ENCODE results near the gene WSB2. TPM values are rescaled to one million over a fixed set of nuclear protein-coding genes. Genes with fewer than 3 reads are reported as not detected.

The WSB2 gene
- total RNA-seq (100 to 1,000 TPM; 103 to 237 TPM), polyA plus RNA-seq (ENCODE audit: insufficient read length in 2 of 2) (100 to 1,000 TPM; 226 to 250 TPM)
- long read RNA-seq, donor 1, transcript WSB2-201 (9 exons, 2,646 nt): major isoform, 87 of 100 reads
- long read RNA-seq, donor 1, partial matches to known transcripts: 6 of 100 reads
- long read RNA-seq, donor 1, other reads (novel, unspliced or antisense): 0 of 100 reads
- long read RNA-seq, donor 2, transcript WSB2-201 (9 exons, 2,646 nt): major isoform, 26 of 28 reads
- long read RNA-seq, donor 2, partial matches to known transcripts: 0 of 28 reads
- long read RNA-seq, donor 2, other reads (novel, unspliced or antisense): 0 of 28 reads
- long read RNA-seq, donor 3, transcript WSB2-201 (9 exons, 2,646 nt): major isoform, 27 of 42 reads
- long read RNA-seq, donor 3, partial matches to known transcripts: 11 of 42 reads
- long read RNA-seq, donor 3, other reads (novel, unspliced or antisense): 0 of 42 reads
- long read RNA-seq, donor 4, transcript WSB2-201 (9 exons, 2,646 nt): major isoform, 11 of 11 reads
- long read RNA-seq, donor 4, partial matches to known transcripts: 0 of 11 reads
- long read RNA-seq, donor 4, other reads (novel, unspliced or antisense): 0 of 11 reads

GRCh38 chr12:118061011-118061872, at the start of gene WSB2:
Gene WSB2, minus strand, starts transcription at chr12:118061179. Its CDS starts 131 bp downstream, at chr12:118061048.
- Histone ChIP-seq H3K27ac (ENCODE audit: low read depth, low read length) (peak within 1 kb of the TSS; percentile 96), H3K4me1 (ENCODE audit: control insufficient read depth, insufficient read depth, low read length) (peaks cover 16% of the 10 kb centered on the region)
- WGBS (ENCODE audit: insufficient coverage): 0% methylated on average over 73 of the region's 76 CpGs

GRCh38 chr12:118109088-118109487, 48.1 kb upstream of the WSB2 start:
- Histone ChIP-seq H3K27ac (ENCODE audit: low read depth, low read length) (no peak overlapping the region), H3K27me3 (ENCODE audit: control insufficient read depth, insufficient read depth, low read length) (no peaks in the 10 kb centered on the region), H3K4me1 (ENCODE audit: control insufficient read depth, insufficient read depth, low read length) (peaks cover 7% of the 10 kb centered on the region), H3K36me3 (ENCODE audit: control insufficient read depth, insufficient read depth, low read length) (no peaks in the 10 kb centered on the region), H3K4me3 (ENCODE audit: low read depth, low read length) (no peak overlapping the region), H3K9me3 (ENCODE audit: control insufficient read depth, insufficient read depth, low read length) (no peaks in the 10 kb centered on the region)
- WGBS (ENCODE audit: insufficient coverage): no CpG with 5 or more reads among the region's 1 CpG
- DNase-seq (ENCODE audit: low read depth in 4 of 6, low spot score in 6 of 6): no peak

More at GRCh38 chr12:118061011-118061872, at the start of gene WSB2:
- Histone ChIP-seq H3K36me3 (ENCODE audit: control insufficient read depth, insufficient read depth, low read length) (no peaks in the 10 kb centered on the region), H3K9me3 (ENCODE audit: control insufficient read depth, insufficient read depth, low read length) (no peaks in the 10 kb centered on the region), H3K27me3 (ENCODE audit: control insufficient read depth, insufficient read depth, low read length) (no peaks in the 10 kb centered on the region), H3K4me3 (ENCODE audit: low read depth, low read length) (peak within 1 kb of the TSS; percentile 88)
- DNase-seq (ENCODE audit: low read depth in 4 of 6, low spot score in 6 of 6): peak; percentile 35 to 96 (median 70)

- WGBS (ENCODE audit: insufficient coverage): 100% methylated on average over 6 of the region's 8 CpGs
- H3K36me3 ChIP-seq (ENCODE audit: control insufficient read depth, insufficient read depth, low read length): no peaks in the 10 kb centered on the region
- DNase-seq (ENCODE audit: low read depth in 4 of 6, low spot score in 6 of 6): no peak
- H3K27ac ChIP-seq (ENCODE audit: low read depth, low read length): no peak overlapping the region
- H3K4me3 ChIP-seq (ENCODE audit: low read depth, low read length): no peak overlapping the region
- no peaks in the 10 kb centered on the region for H3K27me3 ChIP-seq (ENCODE audit: control insufficient read depth, insufficient read depth, low read length)
- peaks cover 14% of the 10 kb centered on the region for H3K4me1 ChIP-seq (ENCODE audit: control insufficient read depth, insufficient read depth, low read length)
- no peaks in the 10 kb centered on the region for H3K9me3 ChIP-seq (ENCODE audit: control insufficient read depth, insufficient read depth, low read length)
These were observed 46.7 kb upstream of the WSB2 start for GRCh38 chr12:118107694-118108093.

- 84% methylated on average over 3 of the region's 4 CpGs for WGBS (ENCODE audit: insufficient coverage)
- no peak overlapping the region for H3K4me3 ChIP-seq (ENCODE audit: low read depth, low read length)
- H3K27me3 ChIP-seq (ENCODE audit: control insufficient read depth, insufficient read depth, low read length): peaks cover 5% of the 10 kb centered on the region
- peaks cover 21% of the 10 kb centered on the region for H3K4me1 ChIP-seq (ENCODE audit: control insufficient read depth, insufficient read depth, low read length)
- H3K36me3 ChIP-seq (ENCODE audit: control insufficient read depth, insufficient read depth, low read length): no peaks in the 10 kb centered on the region
- DNase-seq (ENCODE audit: low read depth in 4 of 6, low spot score in 6 of 6): no peak
- H3K9me3 ChIP-seq (ENCODE audit: control insufficient read depth, insufficient read depth, low read length): no peaks in the 10 kb centered on the region
- H3K27ac ChIP-seq (ENCODE audit: low read depth, low read length): no peak overlapping the region
These were observed 46.0 kb upstream of the WSB2 start for GRCh38 chr12:118107011-118107410.

- peak within 1 kb of the TSS; percentile 57 for H3K27ac ChIP-seq (ENCODE audit: low read depth, low read length)
- under 1% methylated on average over 75 of the region's 75 CpGs for WGBS (ENCODE audit: insufficient coverage)
These were observed 42.8 kb upstream of the WSB2 start, which contains the start of gene VSIG10 for GRCh38 chr12:118103601-118104382. Gene VSIG10, minus strand, starts transcription at chr12:118104011. Its CDS starts 340 bp downstream, at chr12:118103671.

GRCh38 chr12:118103201-118103600, 42.2 kb upstream of the WSB2 start:
- H3K4me3 ChIP-seq (ENCODE audit: low read depth, low read length): peak overlapping the region; percentile 55
- no peaks in the 10 kb centered on the region for H3K36me3 ChIP-seq (ENCODE audit: control insufficient read depth, insufficient read depth, low read length)
- WGBS (ENCODE audit: insufficient coverage): 0% methylated on average over 30 of the region's 32 CpGs
- H3K27me3 ChIP-seq (ENCODE audit: control insufficient read depth, insufficient read depth, low read length): peaks cover 7% of the 10 kb centered on the region
- peak in 3 of 6 donors; percentile 18 to 49 (median 29) for DNase-seq (ENCODE audit: low read depth in 4 of 6, low spot score in 6 of 6)
- H3K9me3 ChIP-seq (ENCODE audit: control insufficient read depth, insufficient read depth, low read length): no peaks in the 10 kb centered on the region
- peaks cover 21% of the 10 kb centered on the region for H3K4me1 ChIP-seq (ENCODE audit: control insufficient read depth, insufficient read depth, low read length)
- peak overlapping the region; percentile 57 for H3K27ac ChIP-seq (ENCODE audit: low read depth, low read length)

More at GRCh38 chr12:118103601-118104382, 42.8 kb upstream of the WSB2 start, which contains the start of gene VSIG10:
- Histone ChIP-seq H3K36me3 (ENCODE audit: control insufficient read depth, insufficient read depth, low read length) (no peaks in the 10 kb centered on the region), H3K4me3 (ENCODE audit: low read depth, low read length) (peak within 1 kb of the TSS; percentile 55), H3K27me3 (ENCODE audit: control insufficient read depth, insufficient read depth, low read length) (peaks cover 7% of the 10 kb centered on the region), H3K4me1 (ENCODE audit: control insufficient read depth, insufficient read depth, low read length) (peaks cover 21% of the 10 kb centered on the region), H3K9me3 (ENCODE audit: control insufficient read depth, insufficient read depth, low read length) (no peaks in the 10 kb centered on the region)
- DNase-seq (ENCODE audit: low read depth in 4 of 6, low spot score in 6 of 6): peak in 4 of 6 donors; percentile 43 to 76 (median 56)

- Histone ChIP-seq H3K27me3 (ENCODE audit: control insufficient read depth, insufficient read depth, low read length) (peaks cover 7% of the 10 kb centered on the region), H3K4me1 (ENCODE audit: control insufficient read depth, insufficient read depth, low read length) (peaks cover 21% of the 10 kb centered on the region), H3K9me3 (ENCODE audit: control insufficient read depth, insufficient read depth, low read length) (no peaks in the 10 kb centered on the region), H3K36me3 (ENCODE audit: control insufficient read depth, insufficient read depth, low read length) (no peaks in the 10 kb centered on the region), H3K4me3 (ENCODE audit: low read depth, low read length) (peak overlapping the region; percentile 55), H3K27ac (ENCODE audit: low read depth, low read length) (no peak overlapping the region)
- 46% methylated on average over 2 of the region's 5 CpGs for WGBS (ENCODE audit: insufficient coverage)
- peak in 1 of 6 donors; percentile 3 for DNase-seq (ENCODE audit: low read depth in 4 of 6, low spot score in 6 of 6)
These were observed 41.6 kb upstream of the WSB2 start for GRCh38 chr12:118102609-118103008.

- Histone ChIP-seq H3K27ac (ENCODE audit: low read depth, low read length) (no peak overlapping the region), H3K36me3 (ENCODE audit: control insufficient read depth, insufficient read depth, low read length) (no peaks in the 10 kb centered on the region), H3K27me3 (ENCODE audit: control insufficient read depth, insufficient read depth, low read length) (peaks cover 7% of the 10 kb centered on the region), H3K9me3 (ENCODE audit: control insufficient read depth, insufficient read depth, low read length) (no peaks in the 10 kb centered on the region), H3K4me1 (ENCODE audit: control insufficient read depth, insufficient read depth, low read length) (peaks cover 21% of the 10 kb centered on the region), H3K4me3 (ENCODE audit: low read depth, low read length) (no peak overlapping the region)
- 79% methylated on average over 4 of the region's 6 CpGs for WGBS (ENCODE audit: insufficient coverage)
- DNase-seq (ENCODE audit: low read depth in 4 of 6, low spot score in 6 of 6): no peak
These were observed 41.1 kb upstream of the WSB2 start for GRCh38 chr12:118102070-118102469.
